Measurements from ENCODE around the gene MFNG.
"Not testable (repeated sequence)": the region's sequence is repeated elsewhere in the genome, so short reads cannot be mapped to it uniquely, and the experiment has no call there.

Gene MFNG

DNA sequence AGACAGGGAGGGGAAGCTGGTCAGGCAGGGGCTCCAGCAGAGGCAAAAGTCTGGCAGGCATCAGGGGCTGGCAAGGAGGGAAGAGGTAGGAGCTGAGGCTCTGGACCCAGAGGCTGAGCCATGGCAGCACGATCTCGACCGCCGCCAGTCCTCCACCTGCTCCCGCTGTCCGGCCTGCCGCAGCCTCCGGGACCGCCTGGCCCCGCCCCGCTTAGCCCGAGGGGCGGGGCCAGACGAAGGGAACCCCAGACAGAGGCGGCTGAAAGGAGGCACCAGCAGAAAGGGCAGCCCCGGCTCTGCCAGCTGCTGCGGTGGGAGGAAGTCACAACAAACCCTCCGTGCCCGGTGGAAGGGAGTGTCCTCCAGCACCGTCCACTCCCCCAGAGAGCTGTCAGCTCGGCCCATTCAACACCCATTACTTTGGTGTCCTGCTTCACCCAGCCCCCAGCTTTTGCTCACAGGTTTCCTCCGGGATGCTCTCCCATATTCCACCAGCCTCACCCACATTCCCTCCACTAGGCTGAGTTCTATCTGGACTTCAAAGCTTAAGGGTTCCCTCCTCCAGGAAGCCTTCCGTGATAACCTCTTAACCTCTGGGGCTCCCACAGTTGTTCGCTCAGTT is at the start of gene MFNG:
Gene MFNG (minus strand): TSS at position 161 of the 622 bp plus-strand sequence. CDS start 207 bp downstream, outside the sequence.
- peak; percentile 85 for DNase-seq

DNA sequence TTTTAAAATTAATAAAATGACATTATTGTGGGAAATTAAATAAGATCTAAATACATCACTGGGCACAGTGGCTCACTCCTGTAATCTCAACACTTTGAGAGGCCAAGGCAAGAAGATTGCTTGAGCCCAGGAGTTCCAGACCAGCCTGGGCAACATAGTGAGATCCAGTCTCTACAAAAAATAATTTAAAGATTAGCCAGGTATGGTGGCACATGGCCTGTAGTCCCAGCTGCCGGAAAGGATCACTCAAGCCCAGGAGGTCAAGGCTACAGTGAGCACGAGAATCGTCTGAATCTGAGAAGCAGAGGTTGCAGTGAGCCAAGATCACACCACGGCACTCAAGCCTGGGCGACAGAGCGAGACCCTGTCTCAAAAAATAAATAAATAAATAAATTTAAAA is 49.0 kb upstream of the MFNG start:
- DNase-seq, result no peak

DNA sequence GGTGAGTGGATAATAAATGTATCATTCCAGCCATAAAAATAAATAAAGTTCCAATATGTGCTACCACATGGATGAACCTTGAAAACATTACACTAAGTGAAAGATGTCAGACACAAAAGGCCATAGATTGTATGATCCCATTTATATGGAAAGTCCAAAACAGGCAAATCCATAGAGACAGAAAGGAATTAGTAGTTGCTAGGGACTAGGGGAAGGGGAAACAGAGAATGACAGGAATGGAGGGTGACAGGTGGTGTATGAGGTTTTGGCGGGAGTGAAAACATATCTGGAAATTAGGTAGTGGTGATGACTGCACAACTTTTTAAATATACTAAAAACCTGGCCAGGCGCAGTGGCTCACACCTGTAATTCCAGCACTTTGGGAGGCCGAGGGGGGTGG is 48.3 kb upstream of the MFNG start:
- DNase-seq, result no peak

GRCh38 chr22:37533995-37534394 is 47.8 kb upstream of the MFNG start:
- DNase-seq, result no peak

GRCh38 chr22:37529652-37530345 is 43.6 kb upstream of the MFNG start:
- DNase-seq, result no peak

- DNase-seq, result not testable (repeated sequence)
Measured at GRCh38 chr22:37527952-37528351, 41.8 kb upstream of the MFNG start.

DNA sequence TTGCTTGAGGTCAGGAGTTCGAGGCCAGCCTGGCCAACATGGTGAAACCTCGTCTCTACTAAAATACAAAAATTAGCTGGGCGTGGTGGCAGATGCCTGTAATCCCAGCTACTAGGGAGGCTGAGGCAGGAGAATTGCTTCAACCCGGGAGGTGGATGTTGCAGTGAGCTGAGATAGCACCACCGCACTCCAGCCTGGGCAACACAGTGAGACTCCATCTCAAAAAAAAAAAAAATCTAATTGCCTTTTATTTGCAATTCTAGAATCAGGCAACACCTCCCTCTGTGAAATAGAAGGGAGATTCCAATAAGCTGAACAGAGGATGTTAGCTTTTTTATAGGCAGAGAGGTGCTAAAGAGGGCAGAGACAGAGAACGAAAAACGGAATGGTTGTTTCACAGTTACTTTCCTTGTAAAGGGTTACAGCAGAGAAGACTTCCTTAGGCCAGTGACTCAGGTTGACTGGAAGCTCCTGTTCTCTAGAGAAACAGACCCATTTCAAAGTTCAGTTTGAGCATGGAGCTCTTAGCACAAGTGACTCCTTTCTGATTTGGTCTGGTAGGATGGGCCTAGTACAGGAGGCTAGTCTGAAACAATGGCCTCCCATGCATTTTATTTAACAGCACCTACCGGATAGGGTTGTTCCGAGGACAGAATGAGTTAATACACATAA is 41.0 kb upstream of the MFNG start:
- DNase-seq, result not testable (repeated sequence)

- no peak for DNase-seq
Measured at GRCh38 chr22:37526376-37526775, 40.2 kb upstream of the MFNG start.

GRCh38 chr22:37525746-37526350 is 39.7 kb upstream of the MFNG start:
- DNase-seq, result no peak

- no peak for DNase-seq
Measured at GRCh38 chr22:37525073-37525745, 39.0 kb upstream of the MFNG start.

- DNase-seq, result no peak
Measured at GRCh38 chr22:37522482-37522881, 36.3 kb upstream of the MFNG start.

GRCh38 chr22:37521236-37521739 is 35.1 kb upstream of the MFNG start:
- DNase-seq, result no peak

GRCh38 chr22:37520776-37521191 is 34.6 kb upstream of the MFNG start:
- no peak for DNase-seq

DNA sequence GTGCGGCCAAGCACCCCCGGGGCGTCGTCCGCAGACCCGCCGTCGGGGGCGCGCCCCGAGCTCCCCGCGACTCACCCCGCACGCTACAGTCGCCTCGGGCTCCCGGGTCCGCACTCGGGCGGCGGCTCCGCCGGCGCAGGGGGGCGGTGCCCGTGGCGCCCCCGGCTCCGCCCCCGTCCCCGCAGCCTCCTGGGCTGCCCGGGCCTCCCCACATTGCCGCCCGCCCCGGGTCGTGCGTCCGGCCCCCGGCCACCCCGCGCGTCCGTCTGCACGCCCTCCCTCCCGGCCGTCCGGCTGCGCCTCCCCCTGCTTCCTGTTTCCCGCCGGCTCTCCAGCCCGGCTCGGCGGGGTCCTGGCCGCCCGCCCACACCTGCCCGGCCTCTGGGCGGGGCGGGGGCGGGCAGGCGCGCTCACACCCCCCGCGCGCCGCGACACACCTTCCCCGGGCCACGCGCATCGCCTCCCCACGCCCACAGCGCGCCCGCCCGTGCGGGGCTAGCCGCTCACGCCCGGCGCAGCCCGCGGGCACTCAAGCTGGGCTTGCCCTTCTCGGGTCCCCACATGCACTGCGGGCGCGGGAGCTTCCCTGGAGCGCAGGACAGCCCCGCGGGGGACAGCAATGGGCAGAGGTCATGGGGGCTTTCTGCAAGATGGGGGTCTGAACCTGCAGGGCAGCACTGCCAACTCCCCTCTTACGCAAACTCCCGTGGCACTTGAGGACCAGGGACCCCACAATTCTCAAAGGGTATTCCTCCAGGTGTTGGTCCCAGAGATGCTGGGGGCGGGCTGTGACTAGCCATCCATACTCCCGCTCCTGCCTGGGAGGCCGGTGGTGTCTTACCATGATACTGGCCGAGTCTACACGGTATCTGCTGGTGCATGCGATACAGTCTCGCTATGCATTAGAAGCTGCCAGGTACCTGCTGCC is 33.3 kb upstream of the MFNG start, which contains the start of gene CARD10:
Gene CARD10 (minus strand): TSS at position 148 of the 928 bp plus-strand sequence. CDS start 215 bp downstream, outside the sequence.
- DNase-seq, result no peak

DNA sequence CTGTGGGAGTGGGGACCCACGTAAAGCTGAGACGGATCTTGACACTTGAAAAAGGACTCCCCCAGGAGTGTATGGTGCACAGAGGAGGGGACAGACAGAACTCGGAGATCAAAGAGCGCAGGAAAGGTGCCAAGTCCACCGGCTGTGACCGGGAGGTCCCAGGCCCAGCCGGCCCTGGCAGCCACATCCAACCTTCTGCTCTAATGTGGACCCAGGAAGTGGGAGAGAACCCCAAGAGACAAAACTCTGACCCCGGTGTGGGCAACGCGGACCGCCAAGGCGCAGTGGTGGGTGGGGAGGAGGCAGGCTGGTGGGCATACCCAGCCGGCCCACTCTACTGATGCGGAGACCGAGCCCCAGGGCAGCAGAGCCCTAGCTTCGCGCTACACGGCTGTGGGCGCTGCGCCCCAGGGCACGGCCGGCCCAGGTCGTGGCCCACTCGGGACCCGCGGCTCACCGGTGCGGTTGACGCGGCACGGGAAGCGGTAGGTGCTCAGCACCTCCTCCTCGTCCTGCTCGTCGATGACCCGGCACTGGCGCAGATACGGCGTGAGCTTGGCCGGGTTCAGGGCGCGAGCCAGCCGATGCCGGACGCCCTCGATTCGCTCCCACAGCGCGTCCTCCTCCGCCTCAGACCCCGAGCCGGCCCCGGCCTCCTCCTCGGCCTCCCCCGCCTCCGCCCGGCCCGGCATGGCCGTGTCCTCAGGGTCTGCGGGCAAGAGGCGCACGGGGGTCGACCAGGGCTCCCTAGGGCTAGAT is 32.5 kb upstream of the MFNG start:
- peak; percentile 73 for DNase-seq

DNA sequence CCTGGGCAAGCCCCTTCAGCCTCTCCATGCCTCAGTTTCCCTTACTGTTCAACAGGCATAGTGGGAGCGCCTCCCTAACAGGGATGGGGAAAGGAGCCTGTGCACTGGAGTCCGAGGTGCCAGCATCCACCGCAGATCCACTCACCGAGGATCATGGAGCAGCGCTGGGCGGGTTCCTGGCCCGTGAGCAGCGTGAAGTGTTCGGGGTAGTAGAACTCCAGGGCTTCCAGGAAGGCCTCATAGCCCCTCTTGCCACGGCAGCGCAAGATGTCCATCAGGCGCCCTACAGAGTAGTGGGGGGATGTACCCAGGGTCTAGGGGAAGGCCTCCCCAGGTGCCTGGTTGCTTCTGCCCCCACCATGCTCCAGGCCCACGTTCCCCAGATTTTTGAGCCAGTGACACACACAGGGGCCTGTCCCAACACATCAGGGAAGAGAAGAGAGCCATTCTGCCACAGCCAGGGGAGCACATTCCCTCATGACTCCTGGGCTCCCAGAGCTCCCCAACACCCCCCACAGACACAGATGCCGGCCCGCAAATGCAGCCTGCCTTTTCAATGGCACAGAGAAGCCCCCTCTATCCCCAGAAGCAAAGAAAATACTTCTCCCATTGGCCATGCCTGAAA is 31.8 kb upstream of the MFNG start:
- no peak for DNase-seq

GRCh38 chr22:37516456-37516855 is 30.3 kb upstream of the MFNG start:
- no peak for DNase-seq

DNA sequence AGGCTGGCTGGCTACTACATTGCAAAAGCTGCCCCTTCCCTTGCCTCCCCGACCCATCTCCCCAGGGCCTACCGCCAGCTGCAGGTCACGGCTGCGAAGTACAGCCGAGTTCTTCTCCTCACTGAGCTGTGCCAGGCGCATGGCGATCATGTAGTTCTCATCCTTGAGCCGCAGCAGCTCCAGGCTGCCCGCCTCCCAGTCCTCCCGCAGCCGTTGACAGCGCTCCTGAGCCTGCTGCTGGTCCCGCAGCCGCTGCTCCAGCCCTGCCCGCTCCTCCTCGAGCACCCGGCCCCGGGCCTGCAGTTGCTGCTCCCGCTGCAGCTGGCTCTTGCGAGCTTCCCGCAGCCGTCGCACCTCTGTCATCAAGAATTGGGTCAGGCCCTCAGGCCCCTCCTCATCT is 29.7 kb upstream of the MFNG start:
- DNase-seq, result no peak

DNA sequence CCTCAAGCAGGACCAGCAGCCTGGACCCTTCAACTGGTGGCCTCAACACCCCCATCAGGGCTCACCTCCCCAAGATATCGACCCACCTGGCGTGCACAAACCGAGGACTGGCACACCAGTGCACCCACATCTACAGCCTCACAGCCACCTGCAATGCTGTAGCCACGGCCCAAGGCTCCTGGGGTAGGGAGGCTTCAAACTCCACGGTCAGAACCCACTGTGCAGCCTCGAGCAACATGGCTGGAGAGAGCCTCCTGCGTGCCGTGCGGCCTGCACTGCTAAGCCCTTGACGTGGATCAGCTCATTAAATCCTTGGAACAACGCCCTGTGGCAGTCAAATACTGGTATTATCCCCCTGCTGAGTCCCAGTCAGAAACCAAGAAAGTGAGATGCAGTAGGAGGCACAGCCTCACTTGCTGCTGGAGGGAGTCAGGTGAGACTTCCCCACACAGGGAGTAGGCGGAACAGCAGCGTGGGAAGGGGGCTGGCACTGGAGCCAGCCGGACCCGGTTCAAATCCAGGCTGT is 28.4 kb upstream of the MFNG start:
- no peak for DNase-seq
